Stomach (tissue), 4 donors: ENCODE results near the gene TEAD1.

Source experiments
- EP300 ChIP-seq: sonication (generic); formaldehyde crosslinking; IDR thresholded peaks from one replicate; pipeline ENCODE4 v1.6.1; 2017; ENCODE audit warnings: antibody characterized with exemption
- POLR2A ChIP-seq, 4 donors: fragments of 450-650 bp; IDR thresholded peaks; one replicate each; pipeline ENCODE4 v1.6.1; 2016; ENCODE audit warnings: antibody characterized with exemption in 4 of 4, control low read depth in 2 of 4, mild to moderate bottlenecking in 1 of 4, moderate library complexity in 1 of 4
- POLR2AphosphoS5 ChIP-seq, 3 donors: sonication (generic); formaldehyde crosslinking; IDR thresholded peaks; one replicate each; pipeline ENCODE4 v1.6.1; 2016; ENCODE audit warnings: antibody characterized with exemption in 3 of 3
- TF ChIP-seq, protein P1 (sequence below), 7 experiments: fragments of 450-650 bp in 4 of 7; fragments of 200-600 bp in 3 of 7; sonication (generic) in 3 of 7; IDR thresholded peaks; one replicate each; pipeline ENCODE4 v1.5.1; 2016 to 2019; ENCODE audit warnings: antibody characterized with exemption in 7 of 7, control low read depth in 2 of 7, mild to moderate bottlenecking in 1 of 7

DNA sequence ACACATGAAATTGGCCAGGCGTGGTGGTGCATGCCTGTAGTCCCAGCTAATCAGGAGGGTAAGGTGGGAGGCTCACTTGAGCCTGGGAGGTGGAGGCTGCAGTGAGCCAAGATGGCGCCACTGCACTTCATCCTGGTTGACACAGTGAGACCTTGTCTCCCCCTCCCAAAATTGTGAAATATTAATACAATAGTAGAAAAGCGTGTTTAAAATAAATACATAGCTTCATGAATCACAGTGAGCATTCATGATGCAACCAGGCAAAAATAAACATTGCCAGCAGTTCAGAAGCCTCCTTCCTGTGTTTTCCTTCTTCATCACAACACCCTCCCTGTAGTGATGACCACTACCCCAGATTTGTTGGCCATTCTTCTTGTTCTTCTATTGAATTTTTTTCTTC is 4.3 kb upstream of the TEAD1 start:
- TF ChIP-seq, protein P1, sequence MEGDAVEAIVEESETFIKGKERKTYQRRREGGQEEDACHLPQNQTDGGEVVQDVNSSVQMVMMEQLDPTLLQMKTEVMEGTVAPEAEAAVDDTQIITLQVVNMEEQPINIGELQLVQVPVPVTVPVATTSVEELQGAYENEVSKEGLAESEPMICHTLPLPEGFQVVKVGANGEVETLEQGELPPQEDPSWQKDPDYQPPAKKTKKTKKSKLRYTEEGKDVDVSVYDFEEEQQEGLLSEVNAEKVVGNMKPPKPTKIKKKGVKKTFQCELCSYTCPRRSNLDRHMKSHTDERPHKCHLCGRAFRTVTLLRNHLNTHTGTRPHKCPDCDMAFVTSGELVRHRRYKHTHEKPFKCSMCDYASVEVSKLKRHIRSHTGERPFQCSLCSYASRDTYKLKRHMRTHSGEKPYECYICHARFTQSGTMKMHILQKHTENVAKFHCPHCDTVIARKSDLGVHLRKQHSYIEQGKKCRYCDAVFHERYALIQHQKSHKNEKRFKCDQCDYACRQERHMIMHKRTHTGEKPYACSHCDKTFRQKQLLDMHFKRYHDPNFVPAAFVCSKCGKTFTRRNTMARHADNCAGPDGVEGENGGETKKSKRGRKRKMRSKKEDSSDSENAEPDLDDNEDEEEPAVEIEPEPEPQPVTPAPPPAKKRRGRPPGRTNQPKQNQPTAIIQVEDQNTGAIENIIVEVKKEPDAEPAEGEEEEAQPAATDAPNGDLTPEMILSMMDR (IDR thresholded peaks at IDR 0.05) = no peak
- TF ChIP-seq POLR2A (IDR thresholded peaks at IDR 0.05) (no peak), EP300 (no peak), POLR2AphosphoS5 (IDR thresholded peaks at IDR 0.05) (no peak)
